Activated B cell treated with CpG ODN at 0.5 μM for 24 hours (primary cell): Measurements from ENCODE around the gene MMP10. TPM values are rescaled to one million over a fixed set of nuclear protein-coding genes. Genes with fewer than 3 reads are reported as not detected.

ENCODE experiments used
- ATAC-seq: fragments of 200-7000 bp; cut with Tn5 transposase; one replicate; pipeline ENCODE4 v1.10.0; 2021; ENCODE audit warnings: low read depth, mild to moderate bottlenecking, moderate library complexity
- CTCF ChIA-PET: fragments of 350-600 bp; sonication (Branson Sonifier 250); formaldehyde crosslinking; loops from one replicate; lab custom pipeline; 2021; ENCODE audit warnings: antibody characterized with exemption; lab: Charles Lee
- POLR2A ChIA-PET: fragments of 350-600 bp; sonication (Branson Sonifier 250); formaldehyde crosslinking; loops from one replicate; lab custom pipeline; 2021; ENCODE audit warnings: antibody characterized with exemption; lab: Charles Lee
- DNase-seq: peaks from one replicate; pipeline ENCODE4 v3.0.0; 2022
- H3K27ac Mint-ChIP-seq: one replicate; pipeline ENCODE4 v1.8.0; 2020; ENCODE audit warnings: mixed read lengths
- H3K27me3 Mint-ChIP-seq: one replicate; pipeline ENCODE4 v1.8.0; 2021; ENCODE audit warnings: mixed read lengths
- H3K36me3 Mint-ChIP-seq: one replicate; pipeline ENCODE4 v1.8.0; 2021; ENCODE audit warnings: low read depth, mixed read lengths
- H3K4me1 Mint-ChIP-seq: one replicate; pipeline ENCODE4 v1.8.0; 2021; ENCODE audit warnings: mixed read lengths
- H3K4me3 Mint-ChIP-seq: one replicate; pipeline ENCODE4 v1.8.0; 2020; ENCODE audit warnings: mild to moderate bottlenecking, mixed read lengths
- H3K9me3 Mint-ChIP-seq: one replicate; pipeline ENCODE4 v1.8.0; 2020; ENCODE audit warnings: mixed read lengths
- intact Hi-C: fragments of 100-400 bp; cut with micrococcal nuclease; formaldehyde crosslinking; loops from one replicate; pipeline ENCODE4 v1.15.1; 2024
- total RNA-seq: library from RNA; stranded (reverse); gene quantifications from 2 replicates; pipeline ENCODE4 v1.2.3, GENCODE V29; 2022
- TF ChIP-seq, protein P1 (sequence below): fragments of 200-600 bp; IDR thresholded peaks from one replicate; pipeline ENCODE4 v1.8.0; 2022; ENCODE audit warnings: antibody characterized with exemption, mild to moderate bottlenecking

The MMP10 gene
- total RNA-seq, 1 donor from 2014 or later = not detected

- ChIA-PET POLR2A (no interaction called here), CTCF (no interaction called here)
- Mint-ChIP-seq H3K4me3 (no peak overlapping the region), H3K4me1 (no peaks in the 10 kb centered on the region), H3K27me3 (peaks cover 10% of the 10 kb centered on the region), H3K9me3 (peaks cover 8% of the 10 kb centered on the region), H3K27ac (no peak overlapping the region), H3K36me3 (no peaks in the 10 kb centered on the region)
- TF ChIP-seq, protein P1, sequence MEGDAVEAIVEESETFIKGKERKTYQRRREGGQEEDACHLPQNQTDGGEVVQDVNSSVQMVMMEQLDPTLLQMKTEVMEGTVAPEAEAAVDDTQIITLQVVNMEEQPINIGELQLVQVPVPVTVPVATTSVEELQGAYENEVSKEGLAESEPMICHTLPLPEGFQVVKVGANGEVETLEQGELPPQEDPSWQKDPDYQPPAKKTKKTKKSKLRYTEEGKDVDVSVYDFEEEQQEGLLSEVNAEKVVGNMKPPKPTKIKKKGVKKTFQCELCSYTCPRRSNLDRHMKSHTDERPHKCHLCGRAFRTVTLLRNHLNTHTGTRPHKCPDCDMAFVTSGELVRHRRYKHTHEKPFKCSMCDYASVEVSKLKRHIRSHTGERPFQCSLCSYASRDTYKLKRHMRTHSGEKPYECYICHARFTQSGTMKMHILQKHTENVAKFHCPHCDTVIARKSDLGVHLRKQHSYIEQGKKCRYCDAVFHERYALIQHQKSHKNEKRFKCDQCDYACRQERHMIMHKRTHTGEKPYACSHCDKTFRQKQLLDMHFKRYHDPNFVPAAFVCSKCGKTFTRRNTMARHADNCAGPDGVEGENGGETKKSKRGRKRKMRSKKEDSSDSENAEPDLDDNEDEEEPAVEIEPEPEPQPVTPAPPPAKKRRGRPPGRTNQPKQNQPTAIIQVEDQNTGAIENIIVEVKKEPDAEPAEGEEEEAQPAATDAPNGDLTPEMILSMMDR = no peak
- no peak for ATAC-seq
- intact Hi-C loops = no loop called here
- DNase-seq = no peak
Observed at GRCh38 chr11:102812188-102812587, 31.8 kb upstream of the MMP10 start.

- ChIA-PET POLR2A (no interaction called here), CTCF (no interaction called here)
- TF ChIP-seq, protein P1 = no peak
- ATAC-seq = no peak
- no peak for DNase-seq
- Mint-ChIP-seq H3K27me3 (peaks cover 10% of the 10 kb centered on the region), H3K27ac (no peak overlapping the region), H3K9me3 (peaks cover 2% of the 10 kb centered on the region), H3K4me3 (no peak overlapping the region), H3K4me1 (no peaks in the 10 kb centered on the region), H3K36me3 (no peaks in the 10 kb centered on the region)
- intact Hi-C loops = no loop called here
Observed at GRCh38 chr11:102810950-102811660, 30.7 kb upstream of the MMP10 start.

- ChIA-PET CTCF (no interaction called here), POLR2A (no interaction called here)
- H3K4me3 Mint-ChIP-seq = no peak overlapping the region
- H3K36me3 Mint-ChIP-seq = no peaks in the 10 kb centered on the region
- H3K27ac Mint-ChIP-seq = no peak overlapping the region
- ATAC-seq = no peak
- H3K9me3 Mint-ChIP-seq = no peaks in the 10 kb centered on the region
- peaks cover 10% of the 10 kb centered on the region for H3K27me3 Mint-ChIP-seq
- intact Hi-C loops = loop anchor here (5.0 kb wide), 1 partner anchor 132 kb away; no protein-coding TSS in a partner anchor
- no peak for DNase-seq
- H3K4me1 Mint-ChIP-seq = no peaks in the 10 kb centered on the region
- TF ChIP-seq, protein P1 = no peak
Observed at GRCh38 chr11:102809971-102810370, 29.5 kb upstream of the MMP10 start.

GRCh38 chr11:102807921-102808320, 27.5 kb upstream of the MMP10 start:
- intact Hi-C loops = loop anchor here (5.0 kb wide), 1 partner anchor 134 kb away; no protein-coding TSS in a partner anchor
- no peak overlapping the region for H3K4me3 Mint-ChIP-seq

GRCh38 chr11:102806296-102806695, 25.9 kb upstream of the MMP10 start:
- no peak overlapping the region for H3K4me3 Mint-ChIP-seq
- H3K36me3 Mint-ChIP-seq = no peaks in the 10 kb centered on the region
- POLR2A ChIA-PET = no interaction called here
- H3K4me1 Mint-ChIP-seq = no peaks in the 10 kb centered on the region
- no peak for ATAC-seq
- intact Hi-C loops = loop anchor here (5.0 kb wide), 1 partner anchor 136 kb away; no protein-coding TSS in a partner anchor
- H3K27ac Mint-ChIP-seq = no peak overlapping the region
- peaks cover 11% of the 10 kb centered on the region for H3K27me3 Mint-ChIP-seq
- TF ChIP-seq, protein P1 = no peak
- DNase-seq = no peak
- CTCF ChIA-PET = no interaction called here
- no peaks in the 10 kb centered on the region for H3K9me3 Mint-ChIP-seq

More at GRCh38 chr11:102807921-102808320, 27.5 kb upstream of the MMP10 start:
- Mint-ChIP-seq H3K4me1 (no peaks in the 10 kb centered on the region), H3K9me3 (no peaks in the 10 kb centered on the region), H3K27me3 (peaks cover 11% of the 10 kb centered on the region), H3K27ac (no peak overlapping the region), H3K36me3 (no peaks in the 10 kb centered on the region)
- TF ChIP-seq, protein P1 = no peak
- DNase-seq (no peak), ATAC-seq (no peak)
- ChIA-PET CTCF (no interaction called here), POLR2A (no interaction called here)
